ENCODE results near the gene GPRIN1.

The GPRIN1 gene

GRCh38 chr5:176643491-176644219 is 33.7 kb upstream of the GPRIN1 start:
- no peak for DNase-seq (ENCODE audit: low spot score)

GRCh38 chr5:176642675-176643490 is 32.9 kb upstream of the GPRIN1 start:
- DNase-seq (ENCODE audit: low spot score), result no peak

GRCh38 chr5:176640616-176641015 is 30.7 kb upstream of the GPRIN1 start:
- no peak for DNase-seq (ENCODE audit: low spot score)

GRCh38 chr5:176639981-176640380 is 30.0 kb upstream of the GPRIN1 start:
- DNase-seq (ENCODE audit: low spot score), result no peak

GRCh38 chr5:176639208-176639607 is 29.3 kb upstream of the GPRIN1 start:
- no peak for DNase-seq (ENCODE audit: low spot score)

- DNase-seq (ENCODE audit: low spot score), result no peak
These were observed 28.5 kb upstream of the GPRIN1 start for GRCh38 chr5:176638437-176638836.

GRCh38 chr5:176637556-176637955 is 27.6 kb upstream of the GPRIN1 start:
- DNase-seq (ENCODE audit: low spot score), result no peak

- no peak for DNase-seq (ENCODE audit: low spot score)
These were observed 26.5 kb upstream of the GPRIN1 start for GRCh38 chr5:176636426-176636825.

GRCh38 chr5:176633598-176633997 is 23.6 kb upstream of the GPRIN1 start:
- DNase-seq (ENCODE audit: low spot score), result no peak

GRCh38 chr5:176632745-176633144 is 22.8 kb upstream of the GPRIN1 start:
- DNase-seq (ENCODE audit: low spot score), result no peak

- no peak for DNase-seq (ENCODE audit: low spot score)
These were observed 21.6 kb upstream of the GPRIN1 start for GRCh38 chr5:176631383-176632200.

GRCh38 chr5:176630681-176631222 is 20.8 kb upstream of the GPRIN1 start:
- DNase-seq (ENCODE audit: low spot score), result no peak

GRCh38 chr5:176629853-176630680 is 20.1 kb upstream of the GPRIN1 start, which contains the start of the genes EIF4E1B and SNCB:
EIF4E1B (plus strand) TSS chr5:176630675; CDS start chr5:176642788, 12,113 bp downstream.
SNCB (minus strand) TSS chr5:176630534; CDS start chr5:176629654, 880 bp downstream.
- DNase-seq (ENCODE audit: low spot score), result no peak

GRCh38 chr5:176629317-176629852 is 19.4 kb upstream of the GPRIN1 start:
- DNase-seq (ENCODE audit: low spot score), result no peak

GRCh38 chr5:176628406-176629228 is 18.7 kb upstream of the GPRIN1 start:
- no peak for DNase-seq (ENCODE audit: low spot score)

GRCh38 chr5:176627582-176627981 is 17.6 kb upstream of the GPRIN1 start:
- no peak for DNase-seq (ENCODE audit: low spot score)

GRCh38 chr5:176626876-176627236 is 16.9 kb upstream of the GPRIN1 start:
- DNase-seq (ENCODE audit: low spot score), result no peak

GRCh38 chr5:176625966-176626875 is 16.3 kb upstream of the GPRIN1 start:
- DNase-seq (ENCODE audit: low spot score), result no peak

- DNase-seq (ENCODE audit: low spot score), result no peak
These were observed 15.6 kb upstream of the GPRIN1 start for GRCh38 chr5:176625512-176625911.
